Right lobe of liver (tissue), 6 donors: ENCODE data around the gene PLCL1. TPM values are rescaled to one million over a fixed set of nuclear protein-coding genes. Genes with fewer than 3 reads are reported as not detected.

Experiments
- ATAC-seq, 4 donors: fragments of 200-7000 bp; cut with Tn5 transposase; one replicate each; pipeline ENCODE4 v1.9.1; 2020; ENCODE audit warnings: mild to moderate bottlenecking in 4 of 4, moderate library complexity in 4 of 4
- DNase-seq, 3 donors: peaks; one replicate each; pipeline ENCODE4 v3.0.0-alpha.2; 2020
- H3K27ac ChIP-seq, 3 donors: fragments of 200-600 bp; one replicate each; pipeline ENCODE4 v1.8.0; 2022
- H3K27me3 ChIP-seq, 2 donors: fragments of 200-600 bp; one replicate each; pipeline ENCODE4 v1.8.0; 2022
- H3K36me3 ChIP-seq, 4 donors: fragments of 200-600 bp; sonication (generic) in 1 of 4; one replicate each; pipeline versions ENCODE4 v1.5.1 to v1.8.0; 2017 to 2022; ENCODE audit warnings: control low read depth in 1 of 4
- H3K4me1 ChIP-seq, 4 donors: fragments of 200-600 bp; sonication (generic) in 1 of 4; one replicate each; pipeline versions ENCODE4 v1.5.1 to v1.8.0; 2017 to 2022; ENCODE audit warnings: control low read depth in 1 of 4
- H3K4me3 ChIP-seq, 3 donors: fragments of 200-600 bp; one replicate each; pipeline ENCODE4 v1.8.0; 2022
- H3K9me3 ChIP-seq, 4 donors: fragments of 200-600 bp; sonication (generic) in 1 of 4; one replicate each; pipeline versions ENCODE4 v1.5.1 to v1.8.0; 2017 to 2022; ENCODE audit warnings: control low read depth in 1 of 4
- CTCF ChIP-seq, 4 donors: fragments of 200-600 bp in 3 of 4; fragments of 450-650 bp in 1 of 4; IDR thresholded peaks; one replicate each; pipeline versions ENCODE4 v1.5.1 to v1.8.0; 2016 to 2022; ENCODE audit warnings: antibody characterized with exemption in 4 of 4, mild to moderate bottlenecking in 2 of 4
- POLR2A ChIP-seq: fragments of 450-650 bp; IDR thresholded peaks from one replicate; pipeline ENCODE4 v1.6.1; 2017; ENCODE audit warnings: antibody characterized with exemption, mild to moderate bottlenecking
- WGBS: methylation state at CpG from one replicate; pipeline ENCODE4 v1.1.6; 2018; ENCODE audit warnings: low coverage, low lambda C conversion rate; ENCODE audit not compliant: insufficient coverage; ENCODE audit errors: missing lambda C conversion rate; 5-methylcytosine and 5-hydroxymethylcytosine counted together
- intact Hi-C, 2 donors: fragments of 100-400 bp; cut with DNase I; formaldehyde crosslinking; loops; one replicate each; pipeline versions ENCODE4 v1.11.2 to v1.14.1; 2022
- total RNA-seq, 6 experiments: library from RNA; depleted of rRNA in 2 of 6; stranded (reverse); fragments of >200 nt in 2 of 6; fragmentation: NEBNext Ultra II Directional in 3 of 6; extraction: Animal tissue kit (Norgen Biotek cat#: 25700) in 3 of 6; gene quantifications; one replicate each; pipeline versions ENCODE4 v1.1.0 to v1.2.4, GENCODE V29; 2016 to 2023
- donor health status: DM: no; HTN: yes; CAD: no.
- donor health status: DM: no; HTN: no; CAD: no.
- donor health status: DM: no; HTN: no; CAD: no.
- donor health status: DM: no; HTN: yes; CAD: no.
- donor health status: DM: no; HTN: yes; CAD: no.

Gene PLCL1
- total RNA-seq, 6 experiments from 2014 or later, result 0.12 to 0.37 (median 0.24) TPM

GRCh38 chr2:197876524-197876923, 72.1 kb downstream of the PLCL1 start:
- ATAC-seq (no peak), DNase-seq (no peak)
- H3K4me1 ChIP-seq, result no peaks in the 10 kb centered on the region
- H3K9me3 ChIP-seq, result no peaks in the 10 kb centered on the region
- no peaks in the 10 kb centered on the region for H3K36me3 ChIP-seq
- no peaks in the 10 kb centered on the region for H3K27me3 ChIP-seq
- 92% methylated on average over 1 of the region's 1 CpG for WGBS
- H3K4me3 ChIP-seq, result no peak overlapping the region
- TF ChIP-seq CTCF (IDR thresholded peaks at IDR 0.05), result no peak
- H3K27ac ChIP-seq, result no peak overlapping the region
- intact Hi-C loops, result no loop called here

GRCh38 chr2:197877038-197877437, 72.6 kb downstream of the PLCL1 start:
- DNase-seq, result no peak
- no peaks in the 10 kb centered on the region for H3K27me3 ChIP-seq
- 67% methylated on average over 1 of the region's 1 CpG for WGBS
- intact Hi-C loops, result no loop called here
- no peak overlapping the region for H3K27ac ChIP-seq
- no peak overlapping the region for H3K4me3 ChIP-seq
- H3K36me3 ChIP-seq, result no peaks in the 10 kb centered on the region
- TF ChIP-seq POLR2A (no peak), CTCF (IDR thresholded peaks at IDR 0.05) (no peak)
- no peaks in the 10 kb centered on the region for H3K4me1 ChIP-seq
- no peak for ATAC-seq
- no peaks in the 10 kb centered on the region for H3K9me3 ChIP-seq

- TF ChIP-seq CTCF (IDR thresholded peaks at IDR 0.05) (no peak), POLR2A (no peak)
- Histone ChIP-seq H3K27ac (no peak overlapping the region), H3K9me3 (no peaks in the 10 kb centered on the region), H3K4me3 (no peak overlapping the region), H3K27me3 (no peaks in the 10 kb centered on the region), H3K36me3 (no peaks in the 10 kb centered on the region), H3K4me1 (no peaks in the 10 kb centered on the region)
- no peak for ATAC-seq
- intact Hi-C loops, result no loop called here
- 56% methylated on average over 1 of the region's 1 CpG for WGBS
- no peak for DNase-seq
These were observed 74.4 kb downstream of the PLCL1 start for GRCh38 chr2:197878792-197879191.

- DNase-seq, result no peak
These were observed 75.5 kb downstream of the PLCL1 start for GRCh38 chr2:197879812-197880408.

More at GRCh38 chr2:197879812-197880408, 75.5 kb downstream of the PLCL1 start:
- Histone ChIP-seq H3K4me1 (no peaks in the 10 kb centered on the region), H3K4me3 (no peak overlapping the region), H3K36me3 (no peaks in the 10 kb centered on the region), H3K27ac (no peak overlapping the region), H3K9me3 (no peaks in the 10 kb centered on the region), H3K27me3 (no peaks in the 10 kb centered on the region)
- intact Hi-C loops, result no loop called here
- 68% methylated on average over 3 of the region's 3 CpGs for WGBS
- no peak for ATAC-seq
- TF ChIP-seq POLR2A, result no peak
- no peak for TF ChIP-seq CTCF (IDR thresholded peaks at IDR 0.05)
